Activated naive CD4-positive, alpha-beta T cell treated with anti-CD3 and anti-CD28 coated beads, Interleukin-2, amount 50 U/mL, for 16 hours (primary cell): ENCODE data around the gene CCDC169.

ENCODE experiments used
- DNase-seq: peaks from one replicate; pipeline ENCODE4 v3.0.0-alpha.2; 2020

Gene CCDC169

GRCh38 chr13:36231236-36231635 is 66.4 kb downstream of the CCDC169 start:
- no peak for DNase-seq

- no peak for DNase-seq
Observed at GRCh38 chr13:36224730-36225129, 72.9 kb downstream of the CCDC169 start.

GRCh38 chr13:36219883-36220282 is 77.7 kb downstream of the CCDC169 start:
- DNase-seq: no peak

GRCh38 chr13:36217456-36217855 is 80.2 kb downstream of the CCDC169 start:
- DNase-seq: no peak

GRCh38 chr13:36214163-36214921 is 83.3 kb downstream of the CCDC169 start, which contains the start of gene SOHLH2:
Gene SOHLH2, minus strand, starts transcription at chr13:36214556. Its CDS starts 30 bp downstream, at chr13:36214526.
- DNase-seq: no peak

GRCh38 chr13:36212789-36213188 is 84.8 kb downstream of the CCDC169 start:
- no peak for DNase-seq

- DNase-seq: no peak
Observed at GRCh38 chr13:36211567-36211966, 86.0 kb downstream of the CCDC169 start.

- no peak for DNase-seq
Observed at GRCh38 chr13:36210738-36211137, 86.9 kb downstream of the CCDC169 start.

- no peak for DNase-seq
Observed at GRCh38 chr13:36207672-36208071, 89.9 kb downstream of the CCDC169 start.

GRCh38 chr13:36193151-36193855 is 104.3 kb downstream of the CCDC169 start:
- no peak for DNase-seq

- DNase-seq: no peak
Observed at GRCh38 chr13:36192166-36192565, 105.4 kb downstream of the CCDC169 start.

- DNase-seq: no peak
Observed at GRCh38 chr13:36190771-36191170, 106.8 kb downstream of the CCDC169 start.

- DNase-seq: no peak
Observed at GRCh38 chr13:36188441-36188840, 109.2 kb downstream of the CCDC169 start.

- DNase-seq: no peak
Observed at GRCh38 chr13:36183901-36184300, 113.7 kb downstream of the CCDC169 start.
